T-helper 2 cell (primary cell): Measurements from ENCODE around the gene KRTAP12-4.
"Not testable (repeated sequence)": the region's sequence is repeated elsewhere in the genome, so short reads cannot be mapped to it uniquely, and the experiment has no call there.

Source experiments
- DNase-seq, 5 experiments: peaks; one replicate each; pipeline versions ENCODE4 v3.0.0 to v3.0.0-alpha.2; 2012 to 2022

The KRTAP12-4 gene

GRCh38 chr21:44653656-44654575, 543 bp downstream of the KRTAP12-4 start:
- DNase-seq = peak in 3 of 5 experiments; percentile 58 to 91 (median 77)

- DNase-seq = no peak
Observed at GRCh38 chr21:44653123-44653522, 1.3 kb downstream of the KRTAP12-4 start.

- no peak for DNase-seq
Observed at GRCh38 chr21:44650973-44651675, 3.3 kb downstream of the KRTAP12-4 start.

GRCh38 chr21:44650265-44650972, 4.0 kb downstream of the KRTAP12-4 start:
- DNase-seq = no peak

- DNase-seq = no peak
Observed at GRCh38 chr21:44649521-44650100, 4.8 kb downstream of the KRTAP12-4 start.

GRCh38 chr21:44648557-44649311, 5.7 kb downstream of the KRTAP12-4 start:
- no peak for DNase-seq

- DNase-seq = no peak
Observed at GRCh38 chr21:44647222-44647552, 7.3 kb downstream of the KRTAP12-4 start.

- not testable (repeated sequence) for DNase-seq
Observed at GRCh38 chr21:44646366-44647221, 7.9 kb downstream of the KRTAP12-4 start, which contains the start of gene KRTAP10-11. Gene KRTAP10-11, plus strand, starts transcription at chr21:44646414. Its CDS starts 45 bp downstream, at chr21:44646459.

GRCh38 chr21:44644878-44645277, 9.6 kb downstream of the KRTAP12-4 start:
- no peak for DNase-seq

GRCh38 chr21:44643741-44644310, 10.6 kb downstream of the KRTAP12-4 start:
- DNase-seq = no peak

GRCh38 chr21:44640761-44641160, 13.7 kb downstream of the KRTAP12-4 start:
- DNase-seq = no peak

GRCh38 chr21:44639331-44639655, 15.2 kb downstream of the KRTAP12-4 start:
- no peak for DNase-seq

- DNase-seq = not testable (repeated sequence)
Observed at GRCh38 chr21:44638506-44639330, 15.7 kb downstream of the KRTAP12-4 start.

- DNase-seq = not testable (repeated sequence)
Observed at GRCh38 chr21:44637851-44638348, 16.6 kb downstream of the KRTAP12-4 start.

- DNase-seq = no peak
Observed at GRCh38 chr21:44637018-44637850, 17.2 kb downstream of the KRTAP12-4 start, which contains the start of gene KRTAP10-10. Gene KRTAP10-10, plus strand, starts transcription at chr21:44637356. Its CDS starts 62 bp downstream, at chr21:44637418.

GRCh38 chr21:44636209-44637017, 18.0 kb downstream of the KRTAP12-4 start:
- no peak for DNase-seq

- no peak for DNase-seq
Observed at GRCh38 chr21:44632067-44632466, 22.4 kb downstream of the KRTAP12-4 start.

GRCh38 chr21:44630440-44630839, 24.0 kb downstream of the KRTAP12-4 start:
- no peak for DNase-seq
